ENCODE measurements around the gene MAPK6.
"Not testable (repeated sequence)": the region's sequence is repeated elsewhere in the genome, so short reads cannot be mapped to it uniquely, and the experiment has no call there.

The MAPK6 gene

DNA sequence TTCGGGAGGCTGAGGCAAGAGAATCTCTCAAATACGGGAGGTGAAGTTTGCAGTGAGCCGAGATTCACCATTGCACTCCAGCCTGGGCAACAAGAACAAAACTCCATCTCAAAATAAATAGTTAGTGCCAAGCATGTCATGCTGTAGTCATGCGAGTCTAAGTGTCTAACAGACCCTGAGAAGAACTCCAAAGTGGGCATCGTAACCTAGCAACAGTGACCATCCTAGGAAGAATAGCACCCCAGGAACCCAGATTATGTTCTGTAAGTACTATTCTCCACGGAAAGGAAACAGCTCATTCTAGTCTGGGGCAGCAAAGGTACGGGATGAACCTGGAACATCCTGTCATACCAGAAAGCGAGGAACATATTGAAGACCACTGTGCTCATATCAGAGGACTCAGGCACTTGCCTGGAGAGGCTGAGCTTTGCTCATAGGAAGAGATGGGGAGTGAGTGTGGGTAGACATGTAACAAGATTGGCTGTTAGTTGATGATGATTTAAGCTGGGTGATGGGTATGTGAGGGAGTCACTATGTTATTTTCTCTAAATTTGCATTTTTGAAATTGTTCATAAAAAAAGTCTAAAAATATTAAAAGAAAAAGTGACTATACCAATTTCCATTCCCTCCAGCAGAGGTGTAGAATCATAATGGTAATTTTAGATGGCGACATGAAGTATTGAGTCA, 61.8 kb downstream of the MAPK6 start:
- no peak for DNase-seq (ENCODE audit: low spot score)

DNA sequence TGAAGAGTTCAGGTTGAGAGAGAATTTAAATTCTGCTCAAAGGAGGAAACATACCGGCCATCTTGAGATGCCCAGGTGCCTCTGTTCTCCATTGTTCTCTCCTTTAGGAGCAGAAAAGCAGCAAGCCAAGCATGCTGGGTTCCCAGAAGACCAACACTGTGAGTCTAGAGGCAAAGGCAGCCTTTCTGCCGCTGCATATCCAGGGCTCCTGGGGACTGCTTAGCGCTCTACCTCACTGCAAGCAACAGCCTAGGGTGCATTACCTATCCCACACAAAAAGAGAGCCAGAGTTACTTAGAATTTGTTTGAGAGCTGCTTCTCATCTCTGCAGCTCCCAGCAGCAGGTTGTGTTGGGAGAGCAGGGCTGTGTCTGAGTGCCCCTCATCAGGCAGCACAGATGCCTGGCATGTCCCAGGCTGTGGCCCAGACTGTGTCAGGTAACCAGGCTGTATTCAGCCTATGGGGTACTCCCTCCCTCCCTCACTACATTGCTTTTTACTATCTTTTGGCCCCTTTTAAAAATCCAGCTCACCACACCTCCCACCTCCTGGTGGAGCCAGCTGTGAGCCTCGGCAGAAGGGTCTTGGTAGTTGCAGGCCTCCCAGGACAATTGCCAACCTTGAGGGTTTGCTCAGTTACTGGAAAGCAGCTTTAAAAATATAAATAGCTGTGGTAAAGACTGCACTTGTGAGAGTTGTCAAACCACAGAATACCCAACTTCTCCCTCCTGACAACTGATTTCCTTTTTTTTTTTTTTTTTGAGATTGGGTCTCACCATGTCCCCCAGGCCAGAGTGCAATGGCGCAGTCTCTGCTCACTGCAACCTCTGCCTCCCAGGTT, 63.4 kb downstream of the MAPK6 start:
- DNase-seq (ENCODE audit: low spot score): no peak

DNA sequence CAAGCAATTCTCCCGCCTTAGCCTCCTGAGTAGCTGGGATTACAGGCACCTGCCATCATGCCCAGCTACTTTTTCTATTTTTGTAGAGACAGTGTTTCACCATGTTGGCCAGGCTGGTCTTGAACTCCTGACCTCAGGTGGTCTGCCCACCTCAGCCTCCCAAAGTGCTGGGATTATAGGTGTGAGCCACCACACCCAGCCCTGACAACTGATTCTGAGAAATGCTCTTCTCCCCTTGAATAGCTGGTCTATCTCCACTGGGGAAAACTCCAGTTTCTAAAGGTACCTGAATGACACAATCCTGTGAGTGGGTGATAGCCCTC, 64.0 kb downstream of the MAPK6 start:
- DNase-seq (ENCODE audit: low spot score): not testable (repeated sequence)

DNA sequence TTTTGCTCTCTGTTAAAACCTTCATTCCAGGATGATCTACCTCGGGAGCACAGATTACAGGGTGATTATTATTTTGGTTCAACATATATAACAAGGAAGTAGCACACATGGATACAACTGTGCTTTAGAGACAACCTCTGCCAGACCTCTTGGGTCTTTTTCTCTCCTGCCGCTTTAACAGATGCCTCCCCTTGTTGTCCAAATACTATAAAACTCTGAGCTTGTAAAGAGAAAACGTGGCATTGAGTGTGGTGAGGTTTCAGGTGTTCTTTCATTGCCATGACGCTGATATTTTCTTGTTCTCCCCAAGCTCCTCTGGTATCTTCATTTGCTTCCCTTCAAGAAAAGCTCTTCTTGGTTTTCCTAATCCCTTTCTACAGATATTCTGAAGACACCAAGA, 64.6 kb downstream of the MAPK6 start:
- no peak for DNase-seq (ENCODE audit: low spot score)

DNA sequence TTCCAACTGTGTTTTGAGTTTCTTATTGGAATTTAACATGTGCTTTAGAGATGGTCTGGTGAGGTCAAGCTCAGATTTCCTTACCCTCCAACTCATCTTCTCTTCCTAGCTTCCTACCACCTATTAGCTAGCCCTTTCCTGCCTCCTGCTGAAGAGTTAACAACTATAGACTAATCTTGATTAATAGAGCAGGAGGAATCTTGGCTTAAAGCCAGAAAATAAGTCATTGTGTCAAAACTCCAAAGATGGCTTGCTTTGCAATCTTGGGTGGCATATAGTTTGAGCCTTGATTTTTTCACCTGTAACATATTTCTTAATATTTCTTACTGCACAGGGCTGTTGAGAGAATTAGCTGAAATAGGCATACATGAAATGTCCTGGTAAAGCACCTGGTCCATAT, 66.3 kb downstream of the MAPK6 start:
- no peak for DNase-seq (ENCODE audit: low spot score)

- no peak for DNase-seq (ENCODE audit: low spot score)
Observed at GRCh38 chr15:52086011-52086786, 67.2 kb downstream of the MAPK6 start.

GRCh38 chr15:52090193-52090592, 71.2 kb downstream of the MAPK6 start:
- DNase-seq (ENCODE audit: low spot score): no peak

DNA sequence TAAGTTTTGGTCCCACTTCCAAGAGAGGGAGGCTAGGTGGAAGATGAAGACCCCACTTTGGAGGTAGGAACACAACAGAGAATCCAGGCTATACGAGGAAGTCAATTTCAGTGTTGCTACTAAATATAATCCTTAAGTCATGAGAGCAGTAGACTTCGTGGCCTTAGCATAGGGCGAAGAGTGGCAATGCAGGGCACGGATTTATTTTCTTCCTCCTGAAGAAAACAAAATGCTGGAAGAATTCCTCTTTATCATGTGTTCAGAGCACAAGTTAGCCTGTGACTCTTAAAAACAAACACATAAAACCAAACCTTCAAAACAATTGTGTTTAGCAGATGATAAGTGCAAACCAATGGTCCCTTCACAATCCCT, 74.1 kb downstream of the MAPK6 start:
- no peak for DNase-seq (ENCODE audit: low spot score)

- no peak for DNase-seq (ENCODE audit: low spot score)
Observed at GRCh38 chr15:52093539-52094510, 74.8 kb downstream of the MAPK6 start.

GRCh38 chr15:52094811-52095584, 76.0 kb downstream of the MAPK6 start:
- DNase-seq (ENCODE audit: low spot score): no peak

DNA sequence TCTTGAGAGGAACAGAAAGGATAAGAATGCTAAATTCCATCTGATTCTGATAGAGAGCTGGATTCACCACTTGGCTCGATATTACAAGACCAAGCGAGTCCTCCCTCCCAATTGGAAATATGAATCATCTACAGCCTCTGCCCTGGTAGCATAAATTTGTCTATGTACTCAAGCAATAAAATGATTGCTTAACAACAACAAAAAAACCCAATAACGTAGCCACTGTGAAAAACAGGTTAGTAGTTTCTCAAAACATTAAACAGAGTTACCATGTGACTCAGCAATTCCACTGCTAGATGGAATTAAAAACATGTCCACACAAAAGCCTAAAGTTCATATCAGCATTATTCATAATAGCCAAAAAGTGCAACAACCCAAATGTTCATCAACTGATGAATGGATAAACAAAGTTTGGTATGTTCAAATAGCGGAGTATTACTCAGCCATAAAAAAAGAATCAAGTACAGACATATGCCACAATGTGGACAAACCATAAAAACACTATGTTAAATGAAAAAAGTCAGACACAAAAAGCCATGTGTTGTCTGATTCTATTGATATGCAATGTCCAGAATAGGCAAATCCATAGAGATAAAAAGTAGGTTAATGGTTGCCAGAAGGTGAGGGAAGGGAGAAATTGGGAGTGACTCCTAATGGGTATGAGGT, 76.7 kb downstream of the MAPK6 start:
- DNase-seq (ENCODE audit: low spot score): no peak

GRCh38 chr15:52096536-52096935, 77.5 kb downstream of the MAPK6 start:
- not testable (repeated sequence) for DNase-seq (ENCODE audit: low spot score)

DNA sequence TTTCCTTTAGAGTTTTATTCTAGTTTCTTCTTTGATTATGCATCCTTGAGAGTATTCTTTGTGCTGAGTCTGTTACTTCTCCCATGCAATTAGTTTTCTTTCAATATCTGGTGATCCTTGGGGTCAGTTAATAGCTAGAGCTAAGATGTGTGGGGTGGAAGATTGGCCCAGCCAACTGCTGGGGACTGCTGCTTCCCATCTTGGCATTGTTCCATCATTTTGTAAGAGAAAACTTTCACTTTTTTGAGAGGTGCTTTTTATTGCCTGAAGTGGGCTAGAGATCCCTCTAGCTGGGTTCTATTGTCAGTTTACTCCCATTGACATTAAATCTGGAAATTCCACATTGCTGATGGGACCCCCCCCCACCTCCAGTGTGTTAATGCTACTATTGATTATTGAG, 78.2 kb downstream of the MAPK6 start:
- DNase-seq (ENCODE audit: low spot score): no peak

- no peak for DNase-seq (ENCODE audit: low spot score)
Observed at GRCh38 chr15:52098323-52098722, 79.3 kb downstream of the MAPK6 start.

DNA sequence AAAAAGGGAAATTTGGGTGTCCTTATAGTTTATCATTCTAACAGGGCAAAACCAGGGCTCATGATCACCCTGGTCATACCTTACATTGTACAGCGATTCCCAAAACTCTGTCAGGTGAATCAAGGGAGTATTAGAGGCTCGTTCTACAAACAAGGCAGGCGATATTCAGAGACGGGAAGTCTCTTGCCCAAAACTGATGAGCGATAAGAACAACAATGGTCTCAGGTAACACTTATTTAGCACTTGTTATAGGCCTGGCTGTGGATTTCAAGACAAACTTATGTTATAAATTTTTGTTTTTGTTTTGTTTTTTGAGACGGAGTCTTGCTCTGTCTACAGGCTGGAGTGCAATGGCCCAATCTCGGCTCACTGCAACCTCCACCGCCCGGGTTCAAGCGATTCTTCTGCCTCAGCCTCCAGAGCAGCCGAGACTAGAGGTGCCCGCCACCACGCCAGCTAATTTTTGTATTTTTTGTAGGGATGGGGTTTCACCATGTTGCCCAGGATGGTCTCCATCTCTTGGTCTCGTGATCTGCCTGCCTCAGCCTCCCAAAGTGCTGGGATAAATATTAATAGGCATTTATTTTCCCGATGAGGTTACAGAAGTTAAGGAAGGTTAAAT, 80.7 kb downstream of the MAPK6 start:
- DNase-seq (ENCODE audit: low spot score): no peak

- DNase-seq (ENCODE audit: low spot score): no peak
Observed at GRCh38 chr15:52100807-52101442, 81.9 kb downstream of the MAPK6 start.

GRCh38 chr15:52101542-52102323, 82.7 kb downstream of the MAPK6 start:
- no peak for DNase-seq (ENCODE audit: low spot score)

DNA sequence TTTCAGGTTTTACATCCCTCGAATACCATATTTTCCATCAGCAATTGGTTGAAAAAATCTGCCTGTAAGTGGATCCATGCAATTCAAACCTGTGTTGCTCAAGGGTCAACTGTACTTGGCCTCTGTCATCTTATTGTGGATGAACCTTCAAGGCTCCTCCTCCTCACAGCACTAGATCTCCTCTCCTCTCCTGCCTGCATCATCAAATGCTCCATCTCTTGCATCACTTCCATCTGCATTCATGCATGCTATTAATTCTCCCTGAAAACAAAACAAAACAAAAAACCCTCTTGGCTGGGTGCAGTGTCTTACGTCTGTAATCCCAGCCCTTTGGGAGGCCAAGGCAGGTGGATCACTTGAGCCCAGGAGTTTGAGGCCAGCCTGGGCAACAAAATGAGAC, 83.4 kb downstream of the MAPK6 start:
- DNase-seq (ENCODE audit: low spot score): no peak

Measured in D341Med (cell line).